Measurements from ENCODE around the gene MED15.

DNA sequence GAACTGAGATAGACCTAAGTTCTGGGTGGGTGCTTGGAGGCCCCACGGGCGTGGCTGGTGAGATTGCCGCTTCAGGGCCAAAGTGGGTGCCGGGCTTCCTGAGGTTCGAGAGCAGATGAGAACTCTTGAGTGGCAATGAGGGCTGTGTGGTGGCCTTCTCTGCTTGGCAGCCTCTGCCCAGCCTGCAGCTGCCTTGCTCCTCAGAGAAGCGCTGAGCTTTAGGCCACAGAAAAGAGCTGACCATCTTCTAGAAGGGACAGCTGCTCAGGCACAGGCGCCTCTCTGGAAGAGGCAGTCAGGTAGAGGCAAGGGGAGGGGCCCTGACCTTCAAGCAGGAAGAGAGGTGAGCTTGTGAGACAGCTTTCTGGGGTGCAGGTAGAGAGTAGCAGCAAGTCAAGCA is 72.8 kb downstream of the MED15 start:
- TF ChIP-seq SP1 (IDR thresholded peaks at IDR 0.05; ENCODE audit: low read depth, low read length) (no peak), TARDBP (IDR thresholded peaks at IDR 0.05; ENCODE audit: borderline replicate concordance) (no peak), KDM1A (IDR thresholded peaks at IDR 0.05; ENCODE audit: borderline replicate concordance) (no peak), EP300 (IDR thresholded peaks at IDR 0.05; ENCODE audit: borderline replicate concordance in 1 of 2, control insufficient read depth in 1 of 2, low read depth in 2 of 2, low read length in 2 of 2) (no peak), EZH2 (IDR thresholded peaks at IDR 0.05; ENCODE audit: borderline replicate concordance, control insufficient read depth, low read depth, low read length) (no peak), SUZ12 (IDR thresholded peaks at IDR 0.05; ENCODE audit: unreplicated experiment) (no peak), POLR2A (IDR thresholded peaks at IDR 0.05; ENCODE audit: low read depth, low read length) (no peak)
- TF ChIP-seq, protein P1, sequence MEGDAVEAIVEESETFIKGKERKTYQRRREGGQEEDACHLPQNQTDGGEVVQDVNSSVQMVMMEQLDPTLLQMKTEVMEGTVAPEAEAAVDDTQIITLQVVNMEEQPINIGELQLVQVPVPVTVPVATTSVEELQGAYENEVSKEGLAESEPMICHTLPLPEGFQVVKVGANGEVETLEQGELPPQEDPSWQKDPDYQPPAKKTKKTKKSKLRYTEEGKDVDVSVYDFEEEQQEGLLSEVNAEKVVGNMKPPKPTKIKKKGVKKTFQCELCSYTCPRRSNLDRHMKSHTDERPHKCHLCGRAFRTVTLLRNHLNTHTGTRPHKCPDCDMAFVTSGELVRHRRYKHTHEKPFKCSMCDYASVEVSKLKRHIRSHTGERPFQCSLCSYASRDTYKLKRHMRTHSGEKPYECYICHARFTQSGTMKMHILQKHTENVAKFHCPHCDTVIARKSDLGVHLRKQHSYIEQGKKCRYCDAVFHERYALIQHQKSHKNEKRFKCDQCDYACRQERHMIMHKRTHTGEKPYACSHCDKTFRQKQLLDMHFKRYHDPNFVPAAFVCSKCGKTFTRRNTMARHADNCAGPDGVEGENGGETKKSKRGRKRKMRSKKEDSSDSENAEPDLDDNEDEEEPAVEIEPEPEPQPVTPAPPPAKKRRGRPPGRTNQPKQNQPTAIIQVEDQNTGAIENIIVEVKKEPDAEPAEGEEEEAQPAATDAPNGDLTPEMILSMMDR (IDR thresholded peaks at IDR 0.05 in 2 of 3, conservative IDR thresholded peaks at IDR 0.05 in 1 of 3; ENCODE audit: control insufficient read depth in 2 of 3, extremely low read depth in 1 of 3, insufficient read depth in 1 of 3, low read depth in 3 of 3, low read length in 3 of 3) = no peak

Data from GM12878 (cell line).